Astrocyte of the spinal cord (primary cell): ENCODE results near the gene MFAP1.
"Not testable (repeated sequence)": the region's sequence is repeated elsewhere in the genome, so short reads cannot be mapped to it uniquely, and the experiment has no call there.

Experiments
- DNase-seq: peaks from one replicate; pipeline ENCODE4 v3.0.0; 2011; ENCODE audit warnings: low read depth, low spot score
- H3K4me3 ChIP-seq: 2 replicates; pipeline ENCODE4 v1.5.1; 2011; ENCODE audit warnings: low read depth, mild to moderate bottlenecking, low read length, moderate library complexity
- CTCF ChIP-seq: IDR thresholded peaks from 2 replicates; pipeline ENCODE4 v1.5.1; 2012; ENCODE audit warnings: low read depth, mild to moderate bottlenecking, low read length, inconsistent platforms
- in situ Hi-C: cut with HindIII; loops from 2 replicates; pipeline ENCODE4 v1.10.0; 2017; ENCODE audit warnings: low sequenced_read_pairs

Gene MFAP1

GRCh38 chr15:43828061-43828657 lies 3.7 kb upstream of the MFAP1 start:
- in situ Hi-C loops: no loop called here
- no peak for TF ChIP-seq CTCF
- H3K4me3 ChIP-seq: no peak overlapping the region
- DNase-seq: no peak

GRCh38 chr15:43826508-43827341 lies 2.2 kb upstream of the MFAP1 start, which contains the start of gene WDR76:
TSS of gene WDR76 (plus strand) at chr15:43827002. CDS start at chr15:43827033, 31 bp downstream.
- peak within 1 kb of the TSS; percentile 58 for H3K4me3 ChIP-seq
- TF ChIP-seq CTCF: no peak
- in situ Hi-C loops: no loop called here
- DNase-seq: peak; percentile 87

DNA sequence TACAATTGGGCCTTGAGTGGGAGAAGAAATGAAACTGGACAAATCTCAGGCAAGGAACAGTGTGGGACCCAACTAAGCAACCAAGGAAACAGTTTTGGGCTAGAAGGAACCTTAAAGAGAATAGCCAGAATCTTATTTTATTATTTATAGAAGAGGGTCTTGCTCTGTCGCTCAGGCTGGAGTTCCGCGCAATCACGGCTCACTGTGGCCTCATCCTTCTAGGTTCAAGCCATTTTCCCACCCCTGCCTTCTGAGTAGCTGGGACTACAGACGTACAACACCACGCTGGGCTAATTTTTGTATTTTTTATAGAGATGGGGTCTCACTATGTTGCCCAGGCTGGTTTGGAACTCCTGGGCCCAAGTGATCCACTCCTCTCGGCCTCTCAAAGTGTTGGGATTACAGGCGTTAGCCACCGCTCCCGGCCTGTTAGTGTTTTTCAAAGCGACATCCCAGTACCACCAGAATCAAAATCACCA lies 1.6 kb upstream of the MFAP1 start:
- DNase-seq: no peak
- in situ Hi-C loops: no loop called here
- H3K4me3 ChIP-seq: peak overlapping the region; percentile 58
- TF ChIP-seq CTCF: no peak

GRCh38 chr15:43825305-43825704 lies 815 bp upstream of the MFAP1 start:
- DNase-seq, H3K4me3 ChIP-seq, in situ Hi-C loops: not testable (repeated sequence)

DNA sequence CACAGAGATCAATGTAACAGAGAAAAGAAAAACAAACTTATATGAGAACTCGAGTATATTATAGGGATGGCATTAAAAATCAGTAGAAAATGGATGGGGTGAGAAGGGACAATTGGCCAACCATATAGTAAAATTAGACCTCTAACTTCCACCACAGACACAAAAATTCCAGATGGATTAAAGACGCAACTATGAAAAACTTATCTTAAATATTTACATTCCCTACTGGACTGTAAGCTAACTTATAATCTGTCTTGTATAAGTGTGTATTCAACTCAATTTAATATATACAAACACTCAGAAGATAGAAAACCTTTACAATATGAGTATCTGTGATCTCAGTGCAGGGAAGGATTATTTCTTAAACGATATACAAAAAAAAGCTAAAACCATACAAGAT lies 3.0 kb downstream of the MFAP1 start:
- no peak overlapping the region for H3K4me3 ChIP-seq
- no peak for TF ChIP-seq CTCF
- no peak for DNase-seq
- in situ Hi-C loops: no loop called here

- in situ Hi-C loops, DNase-seq, H3K4me3 ChIP-seq: not testable (repeated sequence)
Observed at GRCh38 chr15:43815064-43815463, 9.4 kb downstream of the MFAP1 start.

DNA sequence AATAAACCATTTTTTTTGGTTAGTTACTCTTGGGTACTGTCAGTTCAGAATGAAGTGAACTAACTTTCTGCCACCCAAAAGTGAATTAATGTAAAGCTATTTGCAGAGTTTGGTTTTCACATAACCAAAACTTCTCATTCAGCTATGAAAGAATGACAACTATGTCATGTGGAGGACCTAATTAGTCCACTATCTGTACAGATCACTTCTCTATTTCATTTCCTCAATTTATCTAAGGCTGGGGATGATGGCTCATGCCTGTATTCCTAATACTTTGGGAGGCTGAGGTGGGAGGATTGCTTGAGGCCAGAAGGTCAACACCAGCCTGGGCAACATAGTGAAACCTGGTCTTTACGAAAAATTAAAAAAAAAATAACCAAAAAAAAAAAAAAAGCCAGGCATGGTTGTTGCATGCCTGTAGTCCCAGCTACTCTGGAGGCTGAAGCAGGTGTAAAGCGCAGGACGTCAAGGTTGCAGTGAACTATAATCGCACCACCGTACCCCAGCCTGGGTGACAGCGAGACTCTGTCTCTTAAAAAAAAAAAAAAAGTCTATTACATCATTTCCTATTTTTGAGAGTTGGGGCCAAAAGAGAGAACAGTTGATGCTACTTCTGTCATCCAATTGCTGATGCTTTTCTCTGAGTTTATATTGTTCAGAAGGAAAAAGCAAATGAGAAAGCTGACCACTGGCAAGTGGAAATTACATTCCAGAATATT lies 15.4 kb downstream of the MFAP1 start:
- no peak for TF ChIP-seq CTCF
- no peak overlapping the region for H3K4me3 ChIP-seq
- in situ Hi-C loops: no loop called here
- no peak for DNase-seq
